NK-92 (cell line): ENCODE measurements around the gene UCN.
"Not testable (repeated sequence)": the region's sequence is repeated elsewhere in the genome, so short reads cannot be mapped to it uniquely, and the experiment has no call there.

ENCODE experiments used
- DNase-seq: peaks from one replicate; lab custom pipeline; 2025; ENCODE audit not compliant: unreplicated experiment; lab: John Stamatoyannopoulos, UW

The UCN gene

DNA sequence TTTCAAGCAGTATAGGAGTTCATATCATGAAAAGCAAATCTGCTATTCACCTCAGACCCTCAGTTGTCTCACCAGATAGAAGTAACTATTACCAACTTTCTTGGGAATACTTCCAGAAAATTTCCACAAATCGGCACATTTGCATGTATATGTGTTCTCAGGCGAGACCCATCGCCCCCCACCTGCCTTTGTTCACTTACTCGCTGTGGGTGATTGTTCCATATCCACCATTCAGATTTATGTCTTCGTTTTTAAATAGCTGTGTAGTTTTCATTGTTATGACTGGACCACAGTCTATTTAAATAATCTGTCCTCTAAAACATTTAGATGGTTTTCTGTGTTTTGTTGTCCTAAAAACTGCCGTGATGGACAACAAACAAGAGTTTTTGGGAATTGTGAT lies 22.8 kb downstream of the UCN start:
- DNase-seq, result no peak

GRCh38 chr2:27284996-27285395 lies 23.2 kb downstream of the UCN start:
- no peak for DNase-seq

GRCh38 chr2:27282892-27283291 lies 25.4 kb downstream of the UCN start:
- no peak for DNase-seq

DNA sequence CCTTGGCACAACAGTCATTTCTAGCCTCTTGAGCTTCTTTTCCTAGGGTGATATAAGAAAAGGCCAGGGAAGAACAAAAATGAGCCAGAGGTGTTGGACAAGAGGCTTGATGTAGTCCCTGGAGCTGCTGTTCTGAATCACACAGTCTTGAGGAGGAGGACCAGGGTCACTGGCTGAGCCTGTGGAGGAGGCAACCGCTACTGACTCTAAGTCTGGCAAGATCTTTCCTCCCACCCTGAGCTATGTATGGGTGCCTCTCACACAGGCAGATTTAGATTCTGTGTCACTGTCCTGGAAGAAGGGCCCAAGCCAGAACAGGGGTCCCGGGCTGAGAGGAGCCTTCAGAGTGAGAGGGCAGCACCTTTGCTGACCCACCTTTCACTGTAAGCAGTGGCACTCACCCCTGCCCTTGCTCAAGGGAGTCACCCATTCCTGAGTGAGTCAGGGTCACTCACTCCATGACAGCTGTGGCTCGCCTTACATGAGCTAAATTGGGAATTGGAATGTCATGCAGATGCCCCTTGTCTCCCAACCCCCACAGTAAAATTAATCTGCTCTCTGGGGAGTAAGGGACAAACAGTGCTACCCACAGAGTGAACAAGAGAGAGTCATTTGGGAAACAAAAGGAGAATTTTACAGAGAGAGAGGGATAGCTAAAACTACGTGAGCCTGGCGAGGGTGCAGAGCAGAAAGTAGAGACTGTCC lies 26.2 kb downstream of the UCN start, which contains the start of gene TRIM54:
Gene TRIM54, plus strand, starts transcription at position 575 of the 705 bp plus-strand sequence. CDS start 303 bp downstream, outside the sequence.
- DNase-seq, result no peak

DNA sequence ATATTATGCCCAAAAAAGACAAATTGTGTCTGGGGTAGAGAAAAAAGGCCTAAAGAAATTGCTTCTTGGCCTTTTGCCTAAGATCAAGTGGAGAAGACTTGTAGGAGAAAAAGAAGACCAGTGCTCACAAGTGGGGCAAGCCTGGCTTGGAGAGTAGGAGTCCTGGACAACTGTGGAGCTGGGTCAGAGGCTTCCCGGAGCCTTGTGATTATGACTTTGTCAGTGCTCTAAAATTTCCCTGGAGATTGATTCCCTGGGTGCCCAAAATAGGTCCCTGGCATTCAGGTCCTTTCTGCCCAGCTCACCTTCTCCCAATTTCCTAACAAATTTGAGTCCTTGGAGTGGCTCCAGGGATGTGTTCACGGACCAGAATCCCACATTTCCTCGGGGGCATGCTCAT lies 26.8 kb downstream of the UCN start:
- no peak for DNase-seq

DNA sequence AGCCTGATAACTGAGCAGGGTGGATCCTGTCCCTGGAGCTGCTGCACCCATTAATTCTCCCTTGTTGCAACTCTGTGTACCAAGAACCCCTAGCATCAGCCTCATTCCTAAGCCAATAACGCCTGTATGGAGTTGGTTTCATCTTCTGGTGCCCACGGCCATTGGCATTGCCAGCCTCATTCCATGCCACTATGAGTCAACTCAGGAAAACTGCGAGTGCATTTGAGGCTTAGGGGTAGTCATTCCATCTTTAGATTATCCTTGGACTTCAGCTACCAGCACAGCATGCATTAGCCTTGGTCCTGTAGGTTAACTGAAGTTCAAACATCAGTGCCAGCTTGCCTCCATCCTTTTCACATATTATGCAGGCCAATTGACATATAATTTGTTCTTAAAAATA lies 27.4 kb downstream of the UCN start:
- no peak for DNase-seq

DNA sequence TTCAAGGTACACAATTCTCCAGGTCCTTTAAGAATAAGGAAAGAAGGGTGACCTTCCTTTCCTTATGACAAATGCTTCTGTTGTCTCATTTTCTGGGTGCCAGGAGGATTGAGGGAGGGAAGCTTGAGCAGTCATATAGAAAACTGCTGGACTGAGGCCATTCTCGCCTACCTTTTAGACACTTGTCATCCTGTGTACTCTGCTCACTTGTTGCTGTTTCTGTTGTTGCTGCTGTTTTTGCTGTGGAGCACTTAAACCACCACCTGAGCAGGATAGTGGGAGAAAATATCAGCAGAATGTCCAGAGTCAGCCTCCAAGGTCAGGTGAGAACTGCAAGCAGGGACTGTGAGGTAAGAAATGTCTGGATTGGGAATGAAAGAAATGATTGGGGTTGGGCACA lies 30.2 kb downstream of the UCN start:
- DNase-seq, result no peak

DNA sequence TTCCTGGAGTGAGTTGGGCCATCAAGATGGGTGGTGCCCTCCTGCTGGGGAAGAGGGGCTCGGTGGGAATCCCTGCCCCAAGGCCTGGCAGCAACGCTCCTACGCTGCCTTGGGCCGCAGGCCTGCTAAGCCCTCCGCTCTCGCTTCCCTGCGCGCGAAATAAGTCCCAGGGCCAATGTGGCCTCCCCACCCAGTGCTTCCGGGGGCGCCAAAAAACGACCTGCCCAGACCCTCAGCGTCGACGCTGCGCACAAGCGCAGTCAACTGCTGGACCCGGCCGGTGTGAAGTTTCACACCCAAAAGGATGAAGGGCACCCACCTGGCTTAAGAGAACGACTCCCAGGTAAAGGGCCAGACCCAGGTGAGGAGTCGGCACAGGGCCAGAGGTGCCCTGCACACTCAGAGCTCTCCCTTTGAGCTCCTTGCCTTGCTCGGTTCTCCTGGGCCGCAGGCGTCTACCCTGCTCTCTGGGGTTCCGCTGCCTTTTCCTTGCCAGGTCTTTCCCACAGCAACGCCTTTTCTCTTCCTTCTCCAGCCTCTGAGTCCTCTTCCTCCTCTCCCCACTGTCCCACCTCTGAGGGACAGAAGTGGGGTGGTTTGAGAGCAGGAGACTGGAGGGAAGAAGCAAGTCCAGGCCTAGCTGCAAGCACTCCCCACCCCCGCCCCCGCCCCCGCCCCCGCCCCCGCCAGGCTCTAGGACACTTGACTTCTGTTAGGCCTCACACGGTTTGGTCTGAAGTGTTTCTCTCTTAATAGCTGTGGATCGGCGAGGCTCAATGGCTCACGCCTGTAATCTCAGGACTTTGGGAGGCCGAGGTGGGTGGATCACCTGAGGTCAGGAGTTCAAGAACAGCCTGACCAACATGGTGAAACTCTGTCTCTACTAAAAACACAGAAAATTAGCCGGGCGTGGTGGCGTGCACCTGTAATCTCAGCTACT lies 32.8 kb downstream of the UCN start, which contains the start of gene DNAJC5G:
Gene DNAJC5G, plus strand, starts transcription at position 223 of the 940 bp plus-strand sequence. CDS start 1,296 bp downstream, outside the sequence.
- DNase-seq, result no peak

- DNase-seq, result not testable (repeated sequence)
These were observed 35.4 kb downstream of the UCN start for GRCh38 chr2:27272537-27273522.

DNA sequence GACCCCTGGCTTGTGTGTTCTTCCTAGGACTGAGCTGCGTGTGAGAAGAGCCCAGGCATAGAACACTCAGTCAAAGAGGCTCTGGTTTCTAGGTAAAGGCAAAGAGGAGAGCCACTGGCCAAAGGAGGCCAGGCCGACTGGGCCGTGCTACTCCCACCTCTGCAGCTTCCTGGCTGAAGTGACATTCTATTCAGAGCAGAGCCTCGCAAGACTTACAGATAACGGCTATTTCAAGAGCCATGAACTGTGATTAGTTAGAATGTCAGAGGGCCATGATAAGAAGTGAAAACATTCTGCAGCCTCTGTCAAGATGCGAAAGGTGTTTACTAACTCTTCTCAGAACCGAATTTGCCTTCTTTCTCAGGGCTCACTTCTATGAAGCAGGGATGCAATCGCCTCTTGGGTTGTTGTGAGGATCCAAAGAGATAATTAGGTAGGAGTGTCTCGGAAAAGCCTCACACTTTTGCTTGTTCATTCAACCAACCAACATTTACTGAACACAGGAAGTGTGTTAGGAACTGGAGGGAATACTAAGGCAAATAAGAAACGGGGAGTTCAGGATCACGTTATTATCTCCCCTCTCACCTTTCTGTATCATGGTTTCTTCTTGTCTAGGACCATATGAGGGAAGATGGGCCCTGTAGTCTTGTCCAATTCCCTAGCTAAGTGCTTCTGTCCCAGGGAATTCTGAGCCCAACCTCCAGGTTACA lies 36.5 kb downstream of the UCN start:
- DNase-seq, result no peak

GRCh38 chr2:27270670-27271069 lies 37.6 kb downstream of the UCN start:
- DNase-seq, result no peak

DNA sequence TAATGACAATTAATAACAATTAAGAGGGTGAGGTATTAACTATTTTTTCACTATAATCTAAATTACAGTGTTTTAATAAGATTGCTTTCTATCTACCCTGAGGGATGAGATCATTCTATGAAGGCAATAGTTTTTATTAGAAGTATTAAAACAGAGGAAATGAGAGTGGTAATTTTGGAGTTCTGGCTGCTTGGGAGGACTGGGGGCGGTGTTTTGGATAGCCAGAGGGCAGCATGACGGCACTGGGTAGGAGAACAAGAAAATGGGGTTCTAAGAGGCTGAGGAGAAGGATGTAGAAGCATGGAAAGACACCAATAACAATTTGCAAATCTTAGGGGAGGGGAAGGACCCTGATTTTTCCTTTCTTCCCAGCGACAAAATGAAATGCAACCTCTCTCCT lies 38.1 kb downstream of the UCN start:
- DNase-seq, result no peak

DNA sequence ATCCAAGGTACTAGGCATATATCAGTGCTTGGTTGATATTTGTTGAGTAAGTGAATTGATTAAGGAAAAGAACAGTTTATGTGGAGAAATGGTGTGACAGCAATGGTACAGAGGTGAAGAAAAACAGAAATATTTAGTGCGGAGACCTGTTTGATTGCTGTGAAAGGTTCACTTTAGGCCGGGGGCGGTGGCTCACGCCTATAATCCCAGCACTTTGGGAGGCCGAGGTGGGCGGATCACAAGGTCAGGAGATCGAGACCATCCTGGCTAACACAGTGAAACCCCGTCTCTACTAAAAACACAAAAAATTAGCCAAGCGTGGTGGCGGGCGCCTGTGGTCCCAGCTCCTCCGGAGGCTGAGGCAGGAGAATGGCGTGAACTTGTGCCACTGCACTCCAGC lies 39.9 kb downstream of the UCN start:
- not testable (repeated sequence) for DNase-seq

DNA sequence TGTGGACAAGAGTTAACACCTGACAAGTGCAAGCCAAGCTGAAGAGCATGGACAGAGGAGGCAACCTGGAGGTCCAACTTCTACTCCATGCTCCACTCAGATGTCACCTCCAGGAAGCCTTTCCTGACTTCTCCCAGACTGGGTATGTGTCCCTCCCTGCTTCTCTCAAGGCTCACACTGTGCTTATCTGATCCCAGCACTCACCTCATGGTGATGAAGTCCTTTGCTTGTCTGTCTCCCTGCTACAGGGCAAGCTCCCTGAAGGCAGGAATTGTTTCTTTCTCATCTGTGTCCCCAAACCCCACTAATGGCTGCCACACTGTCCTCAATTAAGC lies 42.7 kb downstream of the UCN start:
- DNase-seq, result no peak

GRCh38 chr2:27264753-27265535 lies 43.3 kb downstream of the UCN start:
- no peak for DNase-seq

- no peak for DNase-seq
These were observed 43.9 kb downstream of the UCN start for GRCh38 chr2:27264253-27264752.

DNA sequence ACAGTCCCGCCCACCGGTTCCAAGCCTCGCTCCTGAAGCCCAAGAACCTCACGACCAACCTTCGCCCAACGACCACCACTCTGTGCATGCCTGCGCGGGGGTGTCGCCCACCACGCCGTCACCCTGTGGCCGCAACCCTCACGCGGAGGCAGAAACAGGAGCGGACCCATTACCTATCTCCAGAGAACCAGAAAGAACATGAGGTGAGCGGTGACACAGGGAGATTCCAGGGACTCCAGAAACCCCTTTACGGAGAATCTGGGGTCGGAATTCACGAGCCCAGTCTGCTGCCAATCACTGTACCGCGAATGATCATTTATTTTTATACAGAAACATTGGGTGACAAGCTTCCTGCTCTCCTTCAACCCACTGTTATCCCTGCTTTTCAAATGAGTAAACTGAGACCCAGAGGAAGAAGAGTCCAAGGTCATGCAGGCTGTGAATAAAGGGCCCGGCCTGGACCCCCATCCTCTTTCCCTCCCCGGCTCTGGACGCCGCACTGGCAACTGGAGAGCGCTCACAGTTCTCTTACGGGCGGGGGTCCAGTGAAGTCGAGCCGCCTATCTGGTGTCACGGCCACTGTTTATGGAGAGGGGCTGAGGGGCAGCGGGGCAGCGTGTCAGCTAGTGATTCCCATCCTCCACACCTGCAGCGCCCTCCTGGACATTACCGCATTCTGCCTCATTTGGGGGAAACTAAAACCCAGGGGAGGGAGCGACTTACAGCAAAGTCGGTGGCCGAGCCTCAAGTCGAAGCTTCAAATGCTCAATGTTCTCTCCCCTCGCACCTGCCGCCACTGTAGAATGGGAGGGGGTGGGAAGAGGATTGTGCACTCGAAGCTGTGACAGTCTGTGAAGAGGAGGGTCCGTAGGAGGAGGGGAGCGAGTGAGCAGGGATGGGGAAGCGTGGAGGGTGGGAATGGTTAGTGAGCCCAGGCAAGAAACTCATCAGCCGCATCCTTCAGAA lies 44.7 kb downstream of the UCN start:
- no peak for DNase-seq
